ENCODE measurements around the gene ATP1B2. TPM values are rescaled to one million over a fixed set of nuclear protein-coding genes. Genes with fewer than 3 reads are reported as not detected.

The ATP1B2 gene, protein sequence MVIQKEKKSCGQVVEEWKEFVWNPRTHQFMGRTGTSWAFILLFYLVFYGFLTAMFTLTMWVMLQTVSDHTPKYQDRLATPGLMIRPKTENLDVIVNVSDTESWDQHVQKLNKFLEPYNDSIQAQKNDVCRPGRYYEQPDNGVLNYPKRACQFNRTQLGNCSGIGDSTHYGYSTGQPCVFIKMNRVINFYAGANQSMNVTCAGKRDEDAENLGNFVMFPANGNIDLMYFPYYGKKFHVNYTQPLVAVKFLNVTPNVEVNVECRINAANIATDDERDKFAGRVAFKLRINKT
- total RNA-seq (1 to 10 TPM; 1.2 to 4.2 (median 1.5) TPM), polyA plus RNA-seq (1 to 10 TPM in 1 of 3 donors, under 1 TPM in 1, not detected in 1; 0.60 to 1.2 TPM)

DNA sequence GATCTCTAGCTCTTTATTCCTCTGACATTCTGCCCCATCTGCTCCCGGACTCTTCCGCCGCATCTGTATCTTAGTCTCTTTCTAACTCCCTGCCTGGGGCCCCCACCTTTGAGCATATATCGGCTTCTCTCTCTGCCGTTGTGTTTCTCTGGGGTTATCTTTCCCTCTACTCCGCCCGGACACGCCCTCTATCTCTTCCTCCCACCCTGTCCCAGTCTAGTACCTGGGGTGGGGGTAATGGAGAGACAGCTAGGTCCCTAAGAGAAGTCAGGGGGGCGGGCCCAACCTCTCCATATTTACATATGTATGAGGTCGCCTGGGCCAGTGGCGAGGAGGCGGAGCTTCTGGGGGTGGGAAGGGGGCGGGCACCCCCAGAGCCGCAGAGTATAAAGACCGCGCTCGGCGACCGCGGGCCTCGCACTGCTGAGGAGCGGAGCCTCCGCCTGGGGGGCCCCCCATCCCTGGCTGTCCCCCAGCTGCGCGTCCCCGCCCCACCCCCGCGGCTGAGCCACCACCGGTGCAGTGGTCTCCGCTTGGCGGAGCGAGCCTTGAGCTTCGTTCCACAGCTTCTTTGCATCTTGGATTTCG lies at the start of gene ATP1B2:
ATP1B2 (plus strand) TSS at position 418 of the 588 bp plus-strand sequence. CDS start 593 bp downstream, outside the sequence.
- WGBS, 2 donors, result 1% methylated on average over 34 of the region's 34 CpGs
- H3K36me3 ChIP-seq, result no peaks in the 10 kb centered on the region
- peaks cover 0 to 21% (median 18%) of the 10 kb centered on the region in 4 donors for H3K4me1 ChIP-seq
- DNase-seq, result peak; percentile 93
- H3K4me3 ChIP-seq, result peak within 1 kb of the TSS; percentile 39 to 55 (median 52)
- intact Hi-C loops (cut with DNase I), result loop anchor here (5.0 kb wide), 1 partner anchor 37 kb away; the partner anchor contains the start of genes TP53 and WRAP53
- TF ChIP-seq, protein P1, sequence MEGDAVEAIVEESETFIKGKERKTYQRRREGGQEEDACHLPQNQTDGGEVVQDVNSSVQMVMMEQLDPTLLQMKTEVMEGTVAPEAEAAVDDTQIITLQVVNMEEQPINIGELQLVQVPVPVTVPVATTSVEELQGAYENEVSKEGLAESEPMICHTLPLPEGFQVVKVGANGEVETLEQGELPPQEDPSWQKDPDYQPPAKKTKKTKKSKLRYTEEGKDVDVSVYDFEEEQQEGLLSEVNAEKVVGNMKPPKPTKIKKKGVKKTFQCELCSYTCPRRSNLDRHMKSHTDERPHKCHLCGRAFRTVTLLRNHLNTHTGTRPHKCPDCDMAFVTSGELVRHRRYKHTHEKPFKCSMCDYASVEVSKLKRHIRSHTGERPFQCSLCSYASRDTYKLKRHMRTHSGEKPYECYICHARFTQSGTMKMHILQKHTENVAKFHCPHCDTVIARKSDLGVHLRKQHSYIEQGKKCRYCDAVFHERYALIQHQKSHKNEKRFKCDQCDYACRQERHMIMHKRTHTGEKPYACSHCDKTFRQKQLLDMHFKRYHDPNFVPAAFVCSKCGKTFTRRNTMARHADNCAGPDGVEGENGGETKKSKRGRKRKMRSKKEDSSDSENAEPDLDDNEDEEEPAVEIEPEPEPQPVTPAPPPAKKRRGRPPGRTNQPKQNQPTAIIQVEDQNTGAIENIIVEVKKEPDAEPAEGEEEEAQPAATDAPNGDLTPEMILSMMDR (IDR thresholded peaks at IDR 0.05), result no peak
- TF ChIP-seq EP300 (IDR thresholded peaks at IDR 0.05) (no peak), POLR2AphosphoS5 (IDR thresholded peaks at IDR 0.05) (peak; percentile 13 to 38 (median 28)), POLR2A (IDR thresholded peaks at IDR 0.05) (no peak)
- no peaks in the 10 kb centered on the region for H3K9me3 ChIP-seq
- peaks cover 11 to 61% (median 29%) of the 10 kb centered on the region in 3 donors for H3K27me3 ChIP-seq
- H3K27ac ChIP-seq, result peak within 1 kb of the TSS; percentile 51 to 68 (median 58)

DNA sequence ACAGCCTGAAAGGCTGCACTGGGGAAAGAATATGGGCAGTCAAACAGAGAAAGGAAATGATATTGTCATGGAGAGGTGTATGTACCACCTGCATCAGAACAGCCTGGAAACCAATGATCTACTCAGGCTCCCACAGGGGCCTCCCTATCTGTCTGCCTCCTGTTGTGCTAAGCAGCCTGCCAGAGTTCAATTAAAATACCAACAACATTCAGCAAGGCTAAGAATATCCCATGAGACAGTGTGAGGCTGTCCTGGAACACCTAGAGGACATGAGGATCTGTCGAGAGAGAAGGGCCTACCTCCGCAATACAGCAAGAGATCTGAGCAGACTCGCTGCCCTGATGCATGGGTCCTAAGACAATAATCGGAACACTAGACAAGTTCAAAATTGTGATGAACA lies 44.4 kb upstream of the ATP1B2 start:
- 97% methylated on average over 4 of the region's 4 CpGs for WGBS, 2 donors
- Histone ChIP-seq H3K27ac (no peak overlapping the region), H3K27me3 (no peaks in the 10 kb centered on the region), H3K4me1 (peaks cover 0 to 17% (median 10%) of the 10 kb centered on the region in 4 donors), H3K4me3 (no peak overlapping the region), H3K36me3 (peaks cover 27 to 56% (median 37%) of the 10 kb centered on the region in 4 donors), H3K9me3 (no peaks in the 10 kb centered on the region)
- DNase-seq, result no peak
- intact Hi-C loops (cut with DNase I), result no loop called here
- TF ChIP-seq POLR2AphosphoS5 (IDR thresholded peaks at IDR 0.05), result no peak

DNA sequence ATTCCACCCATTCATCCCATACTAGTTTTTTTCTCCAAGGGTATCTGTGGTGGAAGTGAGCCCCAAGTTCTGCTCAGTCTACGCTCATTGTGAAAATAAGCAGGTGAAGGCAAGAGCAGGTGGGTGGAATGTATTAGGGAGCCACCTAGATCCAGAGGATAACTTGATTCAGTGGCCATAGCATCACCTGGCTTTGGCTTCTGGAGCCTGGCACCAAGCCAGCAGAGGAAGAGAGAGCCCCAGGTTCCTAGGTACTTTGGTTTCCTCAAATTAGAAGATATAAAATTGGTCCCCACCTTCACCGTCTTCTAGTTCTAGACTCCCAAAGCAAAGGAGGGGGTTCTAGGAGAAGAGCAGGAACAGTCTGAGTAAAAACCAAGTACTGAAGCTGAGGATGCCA lies 40.1 kb upstream of the ATP1B2 start:
- intact Hi-C loops (cut with DNase I), result loop anchor here (5.0 kb wide), 1 partner anchor 472 kb away; no protein-coding TSS in a partner anchor
- WGBS, 2 donors, result 97% methylated on average over 2 of the region's 2 CpGs
- TF ChIP-seq POLR2AphosphoS5 (IDR thresholded peaks at IDR 0.05), result no peak
- TF ChIP-seq POLR2A (IDR thresholded peaks at IDR 0.05), result no peak
- TF ChIP-seq EP300 (IDR thresholded peaks at IDR 0.05), result no peak
- TF ChIP-seq, protein P1 (IDR thresholded peaks at IDR 0.05), result no peak
- no peak overlapping the region for H3K27ac ChIP-seq
- no peak overlapping the region for H3K4me3 ChIP-seq
- H3K9me3 ChIP-seq, result no peaks in the 10 kb centered on the region
- peaks cover 0 to 51% (median 42%) of the 10 kb centered on the region in 4 donors for H3K4me1 ChIP-seq
- no peak for DNase-seq
- H3K27me3 ChIP-seq, result no peaks in the 10 kb centered on the region
- peaks cover 0 to 12% (median 1%) of the 10 kb centered on the region in 4 donors for H3K36me3 ChIP-seq

DNA sequence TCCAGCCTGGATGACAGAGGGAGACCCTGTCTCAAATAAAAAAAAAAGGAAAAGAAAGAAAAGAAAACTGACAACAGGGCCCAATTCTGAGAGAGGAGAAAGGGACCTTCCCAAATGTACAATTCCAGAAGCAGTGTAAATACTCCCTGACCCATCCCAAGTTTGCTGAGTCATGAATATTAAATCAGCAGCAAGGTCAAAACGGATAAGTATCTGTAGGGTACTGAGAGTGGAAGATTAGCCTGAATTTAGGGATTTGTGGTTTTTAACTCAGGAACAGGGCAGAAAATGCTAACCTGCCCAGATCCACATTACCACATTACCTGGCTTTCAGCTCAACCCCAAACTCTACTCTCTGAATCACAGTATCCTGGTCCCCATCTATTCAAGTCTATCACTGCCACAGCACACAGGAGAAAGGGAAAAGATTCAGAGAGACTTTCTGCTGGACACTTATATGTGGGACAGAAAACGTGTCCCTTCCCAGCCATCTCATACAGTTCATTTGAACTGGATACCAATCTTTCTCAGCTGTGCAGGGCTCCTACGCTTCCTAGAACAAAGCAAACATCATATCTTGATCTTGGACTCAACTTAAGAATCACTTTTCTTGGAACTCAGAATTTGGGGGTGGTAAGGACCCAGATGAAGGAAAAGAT lies 39.0 kb upstream of the ATP1B2 start:
- H3K9me3 ChIP-seq, result no peaks in the 10 kb centered on the region
- intact Hi-C loops (cut with DNase I), result loop anchor here (5.0 kb wide), 1 partner anchor 471 kb away; no protein-coding TSS in a partner anchor
- TF ChIP-seq POLR2AphosphoS5 (IDR thresholded peaks at IDR 0.05) (no peak), POLR2A (IDR thresholded peaks at IDR 0.05) (no peak), EP300 (IDR thresholded peaks at IDR 0.05) (no peak)
- TF ChIP-seq, protein P1 (IDR thresholded peaks at IDR 0.05), result no peak
- H3K36me3 ChIP-seq, result peaks cover 0 to 1% (median 0%) of the 10 kb centered on the region in 4 donors
- H3K27me3 ChIP-seq, result no peaks in the 10 kb centered on the region
- H3K4me1 ChIP-seq, result peaks cover 0 to 51% (median 44%) of the 10 kb centered on the region in 4 donors
- H3K4me3 ChIP-seq, result peak overlapping the region in 1 of 4 donors; percentile 9
- no peak overlapping the region for H3K27ac ChIP-seq
- no peak for DNase-seq
- WGBS, 2 donors, result 74 to 77% methylated on average over 3 of the region's 3 CpGs

DNA sequence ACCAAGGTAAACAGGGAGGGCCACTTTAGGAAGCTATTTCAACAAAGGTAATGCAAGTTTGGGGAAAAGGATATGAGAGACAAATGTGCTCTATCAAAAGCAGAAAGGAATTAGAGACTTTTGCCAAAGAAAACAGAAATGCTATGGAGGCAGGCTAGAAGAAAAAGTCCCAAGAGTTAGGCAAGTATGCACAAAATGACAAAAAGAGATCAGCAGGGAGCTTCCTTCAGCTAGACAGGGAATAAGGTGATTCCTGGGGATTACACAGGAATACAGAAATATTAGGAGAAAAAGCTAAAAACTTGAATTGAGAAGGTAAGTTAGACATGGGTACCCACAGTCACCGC lies 38.5 kb upstream of the ATP1B2 start:
- Histone ChIP-seq H3K4me1 (peaks cover 0 to 51% (median 44%) of the 10 kb centered on the region in 4 donors), H3K27ac (no peak overlapping the region), H3K27me3 (no peaks in the 10 kb centered on the region), H3K36me3 (no peaks in the 10 kb centered on the region), H3K9me3 (no peaks in the 10 kb centered on the region), H3K4me3 (no peak overlapping the region)
- 98 to 100% methylated on average over 1 of the region's 1 CpG for WGBS, 2 donors
- intact Hi-C loops (cut with DNase I), result loop anchor here (5.0 kb wide), 1 partner anchor 470 kb away; no protein-coding TSS in a partner anchor
- no peak for TF ChIP-seq POLR2AphosphoS5 (IDR thresholded peaks at IDR 0.05)
- TF ChIP-seq, protein P1 (IDR thresholded peaks at IDR 0.05), result no peak
- TF ChIP-seq EP300 (IDR thresholded peaks at IDR 0.05), result no peak
- TF ChIP-seq POLR2A (IDR thresholded peaks at IDR 0.05), result no peak
- no peak for DNase-seq

Measured in sigmoid colon (tissue), 7 donors.